Omental fat pad (tissue), 4 donors: ENCODE measurements around the gene ADAM15. TPM values are rescaled to one million over a fixed set of nuclear protein-coding genes. Genes with fewer than 3 reads are reported as not detected.
A peak's percentile ranks its signal among the peaks of the same experiment; 100 is the strongest.

Experiments
- ATAC-seq: fragments of 150-250 bp; one replicate; pipeline ENCODE4 v1.9.1; 2016; ENCODE audit warnings: mild to moderate bottlenecking, moderate library complexity; ENCODE audit not compliant: low FRiP score
- DNase-seq: peaks from one replicate; pipeline ENCODE4 v3.0.0-alpha.2; 2019; ENCODE audit warnings: low spot score
- CTCF ChIP-seq, 3 donors: fragments of 450-650 bp; IDR thresholded peaks; one replicate each; pipeline ENCODE4 v1.5.1; 2016 to 2017; ENCODE audit warnings: antibody characterized with exemption in 3 of 3, mild to moderate bottlenecking in 3 of 3, moderate library complexity in 2 of 3
- total RNA-seq, 4 donors: library from RNA; depleted of rRNA; stranded (reverse); fragments of >200 nt; gene quantifications; one replicate each; pipeline ENCODE4 v1.1.0, GENCODE V29; 2016

The ADAM15 gene
- total RNA-seq, 4 donors from 2014 or later = 116 to 262 (median 157) TPM

GRCh38 chr1:155083865-155084721 lies 33.0 kb downstream of the ADAM15 start:
- ATAC-seq (no peak), DNase-seq (no peak)
- no peak for TF ChIP-seq CTCF (IDR thresholded peaks at IDR 0.05)

GRCh38 chr1:155084722-155085503 lies 33.8 kb downstream of the ADAM15 start:
- DNase-seq (peak; percentile 86), ATAC-seq (peak; percentile 83)
- peak in 2 of 3 donors; percentile 43 to 96 for TF ChIP-seq CTCF (IDR thresholded peaks at IDR 0.05)

- no peak for TF ChIP-seq CTCF (IDR thresholded peaks at IDR 0.05)
- DNase-seq (peak; percentile 67), ATAC-seq (peak; percentile 64)
These were observed 34.5 kb downstream of the ADAM15 start for GRCh38 chr1:155085504-155086127.

- DNase-seq (peak; percentile 75), ATAC-seq (no peak)
- TF ChIP-seq CTCF (IDR thresholded peaks at IDR 0.05) = peak in 2 of 3 donors; percentile 81 to 88
These were observed 35.1 kb downstream of the ADAM15 start for GRCh38 chr1:155086128-155086741.

GRCh38 chr1:155086856-155087535 lies 35.9 kb downstream of the ADAM15 start:
- TF ChIP-seq CTCF (IDR thresholded peaks at IDR 0.05) = no peak
- ATAC-seq (no peak), DNase-seq (no peak)
